HG03039 (cell line): Measurements from ENCODE around the gene RPRD1A.
"Not testable (repeated sequence)": the region's sequence is repeated elsewhere in the genome, so short reads cannot be mapped to it uniquely, and the experiment has no call there.

Source experiments
- ATAC-seq: cut with Tn5 transposase; IDR thresholded peaks from one replicate; pipeline ENCODE4 v1.9.1; 2021; ENCODE audit warnings: mild to moderate bottlenecking, moderate library complexity; ENCODE audit not compliant: unreplicated experiment

RPRD1A gene

GRCh38 chr18:36078751-36079529 lies 11.6 kb upstream of the RPRD1A start:
- ATAC-seq, result no peak

GRCh38 chr18:36077764-36078163 lies 10.4 kb upstream of the RPRD1A start:
- not testable (repeated sequence) for ATAC-seq

GRCh38 chr18:36075862-36076587 lies 8.7 kb upstream of the RPRD1A start:
- ATAC-seq, result no peak

GRCh38 chr18:36074435-36074834 lies 7.1 kb upstream of the RPRD1A start:
- no peak for ATAC-seq

- ATAC-seq, result no peak
Measured at GRCh38 chr18:36073676-36074075, 6.3 kb upstream of the RPRD1A start.

- ATAC-seq, result not testable (repeated sequence)
Measured at GRCh38 chr18:36072406-36072805, 5.0 kb upstream of the RPRD1A start.

- ATAC-seq, result no peak
Measured at GRCh38 chr18:36066686-36067054, 689 bp downstream of the RPRD1A start.

GRCh38 chr18:36066001-36066400 lies 1.4 kb downstream of the RPRD1A start:
- no peak for ATAC-seq

- ATAC-seq, result not testable (repeated sequence)
Measured at GRCh38 chr18:36064809-36065079, 2.6 kb downstream of the RPRD1A start.

- ATAC-seq, result no peak
Measured at GRCh38 chr18:36064027-36064808, 3.1 kb downstream of the RPRD1A start.

GRCh38 chr18:36058674-36059073 lies 8.7 kb downstream of the RPRD1A start:
- no peak for ATAC-seq

- ATAC-seq, result no peak
Measured at GRCh38 chr18:36051760-36052159, 15.6 kb downstream of the RPRD1A start.

- no peak for ATAC-seq
Measured at GRCh38 chr18:36050479-36050878, 16.9 kb downstream of the RPRD1A start.

GRCh38 chr18:36047521-36047920 lies 19.8 kb downstream of the RPRD1A start:
- no peak for ATAC-seq

- ATAC-seq, result no peak
Measured at GRCh38 chr18:36046898-36047297, 20.5 kb downstream of the RPRD1A start.

GRCh38 chr18:36045241-36045991 lies 21.9 kb downstream of the RPRD1A start:
- no peak for ATAC-seq

GRCh38 chr18:36043153-36043552 lies 24.2 kb downstream of the RPRD1A start:
- no peak for ATAC-seq

GRCh38 chr18:36041146-36041545 lies 26.2 kb downstream of the RPRD1A start:
- no peak for ATAC-seq

- ATAC-seq, result no peak
Measured at GRCh38 chr18:36038102-36038663, 29.2 kb downstream of the RPRD1A start.

- ATAC-seq, result no peak
Measured at GRCh38 chr18:36035253-36035652, 32.1 kb downstream of the RPRD1A start.
